Stimulated activated CD4-positive, alpha-beta T cell treated with anti-CD3 and anti-CD28 coated beads, Interleukin-1b, Interleukin-23, amount 100 ng/mL, for 24 hours (primary cell): ENCODE data around the gene PCDHGB4.
"Not testable (repeated sequence)": the region's sequence is repeated elsewhere in the genome, so short reads cannot be mapped to it uniquely, and the experiment has no call there.

Experiments used
- DNase-seq, 4 experiments: peaks; one replicate each; pipeline ENCODE4 v3.0.0-alpha.2; 2020; ENCODE audit warnings: low read depth in 4 of 4, low spot score in 1 of 4

PCDHGB4 gene

GRCh38 chr5:141387557-141388311 is at the start of gene PCDHGB4:
TSS of gene PCDHGB4 (plus strand) at chr5:141387698. CDS start at chr5:141387885, 187 bp downstream.
- not testable (repeated sequence) for DNase-seq

DNA sequence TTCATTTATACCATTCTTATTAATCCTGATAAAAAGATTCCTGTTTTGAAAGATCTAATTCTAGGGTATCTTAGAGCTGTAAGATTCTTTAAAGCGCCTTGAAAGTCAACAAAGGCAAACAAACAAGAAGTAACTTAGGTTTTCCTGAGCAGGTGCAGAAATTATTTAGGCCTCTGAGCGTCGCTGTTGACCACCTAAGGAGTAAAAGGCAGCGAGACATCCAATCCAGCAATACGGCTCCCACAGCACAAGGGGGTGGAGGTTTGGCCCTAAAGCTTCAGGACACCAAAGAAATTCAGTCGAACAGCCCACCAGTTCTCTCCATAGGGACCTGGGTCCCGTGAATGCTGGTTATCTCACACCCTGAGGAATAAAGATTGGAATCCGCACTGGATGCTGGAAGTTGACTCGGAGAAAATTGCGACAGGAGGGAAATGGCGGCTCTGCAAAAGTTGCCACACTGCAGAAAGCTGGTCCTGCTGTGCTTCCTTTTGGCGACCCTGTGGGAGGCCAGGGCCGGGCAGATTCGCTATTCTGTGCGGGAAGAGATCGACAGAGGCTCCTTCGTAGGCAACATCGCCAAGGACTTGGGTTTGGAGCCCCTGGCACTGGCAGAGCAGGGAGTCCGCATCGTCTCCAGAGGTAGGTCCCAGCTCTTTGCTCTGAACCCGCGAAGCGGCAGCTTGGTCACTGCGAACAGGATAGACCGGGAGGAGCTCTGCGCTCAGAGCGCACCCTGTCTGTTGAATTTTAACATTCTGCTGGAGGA is 48.8 kb upstream of the PCDHGB4 start, which contains the start of gene PCDHGA2:
PCDHGA2 (plus strand) TSS at position 223 of the 769 bp plus-strand sequence.
- no peak for DNase-seq

GRCh38 chr5:141340781-141341354 is 46.6 kb upstream of the PCDHGB4 start:
- DNase-seq, result not testable (repeated sequence)

- no peak for DNase-seq
These were observed 44.7 kb upstream of the PCDHGB4 start for GRCh38 chr5:141342773-141343172.

DNA sequence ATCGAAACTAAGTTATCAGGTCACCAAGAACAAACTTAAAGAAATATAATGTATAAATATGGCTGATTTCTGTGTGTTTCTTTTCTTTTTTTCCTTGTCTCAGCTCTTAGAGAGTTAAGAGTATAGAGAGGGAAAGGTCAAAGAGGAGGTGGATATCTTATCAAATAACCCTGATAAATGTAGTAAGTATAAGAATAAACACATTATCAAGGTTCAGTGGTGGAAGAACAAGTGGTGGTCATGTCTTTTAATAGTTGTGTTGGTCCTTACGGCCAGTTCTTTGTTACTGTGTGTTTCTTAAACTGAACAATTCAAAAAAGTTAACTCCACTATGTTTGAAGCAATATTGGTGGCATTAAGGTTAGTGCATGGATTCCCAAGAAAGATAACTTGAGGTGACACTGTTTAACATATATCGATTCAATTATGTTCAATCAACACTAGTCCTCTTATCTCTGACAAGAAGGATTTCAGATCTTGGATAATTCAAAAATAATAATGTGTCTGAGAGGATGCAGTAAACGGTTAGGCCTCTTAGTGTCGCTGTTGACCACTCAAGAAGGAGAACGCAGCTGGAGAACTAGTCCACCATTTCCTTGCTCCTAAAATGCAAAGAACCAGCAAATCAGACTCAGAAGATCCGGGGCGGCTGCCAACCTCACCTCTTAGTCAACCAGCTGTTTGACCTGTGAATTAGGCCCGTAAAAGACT is 44.1 kb upstream of the PCDHGB4 start, which contains the start of gene PCDHGA3:
PCDHGA3 (plus strand) TSS at position 588 of the 711 bp plus-strand sequence. CDS start 205 bp downstream, outside the sequence.
- DNase-seq, result no peak

DNA sequence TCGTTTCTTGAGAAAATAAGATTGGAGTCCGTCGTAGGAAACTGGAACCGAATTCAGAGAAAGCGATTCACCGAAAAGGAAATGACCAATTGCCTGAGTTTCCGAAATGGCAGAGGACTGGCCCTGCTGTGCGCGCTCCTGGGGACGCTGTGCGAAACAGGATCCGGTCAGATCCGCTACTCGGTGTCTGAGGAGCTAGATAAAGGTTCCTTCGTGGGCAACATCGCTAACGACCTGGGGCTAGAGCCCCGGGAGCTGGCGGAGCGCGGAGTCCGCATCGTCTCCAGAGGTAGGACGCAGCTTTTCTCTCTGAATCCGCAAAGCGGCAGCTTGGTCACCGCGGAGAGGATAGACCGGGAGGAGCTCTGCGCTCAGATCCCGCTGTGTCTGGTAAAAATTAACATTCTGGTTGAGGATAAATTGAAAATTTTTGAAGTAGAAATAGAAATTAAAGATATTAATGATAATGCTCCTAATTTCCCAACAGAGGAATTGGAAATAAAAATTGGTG is 43.5 kb upstream of the PCDHGB4 start:
- DNase-seq, result no peak

- no peak for DNase-seq
These were observed 42.2 kb upstream of the PCDHGB4 start for GRCh38 chr5:141345327-141345726.

DNA sequence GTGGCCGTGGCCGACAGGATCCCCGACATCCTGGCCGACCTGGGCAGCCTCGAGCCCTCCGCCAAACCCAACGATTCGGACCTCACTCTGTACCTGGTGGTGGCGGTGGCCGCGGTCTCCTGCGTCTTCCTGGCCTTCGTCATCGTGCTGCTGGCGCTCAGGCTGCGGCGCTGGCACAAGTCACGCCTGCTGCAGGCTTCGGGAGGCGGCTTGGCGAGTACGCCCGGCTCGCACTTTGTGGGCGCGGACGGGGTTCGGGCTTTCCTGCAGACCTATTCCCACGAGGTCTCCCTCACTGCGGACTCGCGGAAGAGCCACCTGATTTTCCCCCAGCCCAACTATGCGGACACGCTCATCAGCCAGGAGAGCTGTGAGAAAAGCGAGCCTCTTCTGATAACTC is 41.5 kb upstream of the PCDHGB4 start:
- DNase-seq, result not testable (repeated sequence)

- DNase-seq, result no peak
These were observed 37.4 kb upstream of the PCDHGB4 start, which contains the start of gene PCDHGB1 for GRCh38 chr5:141349917-141350619. TSS of gene PCDHGB1 (plus strand) at chr5:141350099. CDS start at chr5:141350261, 162 bp downstream.

- DNase-seq, result no peak
These were observed 35.9 kb upstream of the PCDHGB4 start for GRCh38 chr5:141351591-141351990.

- no peak for DNase-seq
These were observed 32.5 kb upstream of the PCDHGB4 start, which contains the start of gene PCDHGA4 for GRCh38 chr5:141354900-141355469. TSS of gene PCDHGA4 (plus strand) at chr5:141355021. CDS start at chr5:141355108, 87 bp downstream.

DNA sequence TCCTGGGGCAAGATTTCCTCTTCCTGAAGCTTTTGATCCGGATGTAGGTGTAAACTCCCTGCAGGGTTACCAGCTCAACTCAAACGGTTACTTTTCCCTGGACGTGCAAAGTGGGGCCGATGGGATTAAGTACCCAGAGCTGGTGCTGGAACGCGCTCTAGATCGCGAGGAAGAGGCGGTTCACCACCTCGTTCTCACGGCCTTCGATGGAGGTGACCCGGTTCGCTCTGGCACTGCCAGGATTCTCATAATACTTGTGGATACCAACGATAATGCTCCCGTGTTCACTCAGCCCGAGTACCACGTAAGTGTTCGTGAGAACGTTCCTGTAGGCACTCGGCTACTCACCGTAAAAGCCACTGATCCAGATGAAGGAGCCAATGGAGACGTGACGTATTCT is 31.9 kb upstream of the PCDHGB4 start:
- DNase-seq, result no peak

DNA sequence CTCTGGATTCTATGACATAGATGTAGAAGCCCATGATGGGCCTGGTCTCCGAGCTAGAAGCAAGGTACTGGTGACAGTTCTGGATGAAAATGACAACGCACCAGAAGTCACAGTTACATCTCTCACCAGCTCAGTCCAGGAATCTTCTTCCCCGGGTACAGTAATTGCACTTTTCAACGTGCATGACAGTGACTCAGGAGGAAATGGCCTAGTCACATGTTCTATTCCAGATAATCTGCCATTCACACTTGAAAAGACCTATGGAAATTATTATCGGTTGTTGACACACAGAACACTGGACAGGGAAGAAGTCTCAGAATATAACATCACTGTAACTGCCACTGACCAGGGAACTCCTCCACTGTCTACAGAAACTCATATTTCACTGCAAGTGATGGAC is 31.4 kb upstream of the PCDHGB4 start:
- DNase-seq, result no peak

- DNase-seq, result no peak
These were observed 30.5 kb upstream of the PCDHGB4 start for GRCh38 chr5:141356950-141357349.

DNA sequence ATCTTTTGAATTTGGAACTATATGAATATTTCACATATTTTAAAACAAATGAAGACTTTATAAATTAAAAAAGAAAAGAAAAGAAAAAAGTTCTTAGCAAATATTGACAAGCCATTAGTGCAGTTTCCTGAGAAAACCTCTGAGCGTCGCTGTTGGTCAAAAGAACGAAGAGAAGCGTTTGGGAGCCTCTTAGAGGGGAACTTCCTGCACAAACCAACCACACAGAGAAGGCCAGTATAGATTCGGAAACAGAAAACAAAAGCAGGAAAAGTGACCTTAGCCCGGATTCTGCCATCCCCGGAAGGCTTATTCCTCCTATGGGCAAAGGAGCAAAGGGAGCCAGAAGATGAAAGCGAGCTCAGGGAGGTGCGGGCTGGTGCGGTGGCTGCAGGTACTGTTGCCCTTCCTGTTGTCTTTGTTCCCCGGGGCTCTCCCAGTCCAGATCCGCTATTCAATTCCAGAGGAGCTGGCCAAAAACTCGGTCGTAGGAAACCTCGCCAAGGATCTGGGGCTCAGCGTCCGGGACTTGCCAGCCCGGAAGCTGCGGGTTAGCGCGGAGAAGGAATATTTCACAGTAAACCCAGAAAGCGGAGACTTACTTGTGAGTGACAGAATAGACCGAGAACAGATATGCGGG is 27.6 kb upstream of the PCDHGB4 start, which contains the start of gene PCDHGB2:
PCDHGB2 (plus strand) TSS at position 205 of the 637 bp plus-strand sequence; CDS start at position 347, 142 bp downstream.
- DNase-seq, result no peak

- no peak for DNase-seq
These were observed 26.8 kb upstream of the PCDHGB4 start for GRCh38 chr5:141360685-141361084.

DNA sequence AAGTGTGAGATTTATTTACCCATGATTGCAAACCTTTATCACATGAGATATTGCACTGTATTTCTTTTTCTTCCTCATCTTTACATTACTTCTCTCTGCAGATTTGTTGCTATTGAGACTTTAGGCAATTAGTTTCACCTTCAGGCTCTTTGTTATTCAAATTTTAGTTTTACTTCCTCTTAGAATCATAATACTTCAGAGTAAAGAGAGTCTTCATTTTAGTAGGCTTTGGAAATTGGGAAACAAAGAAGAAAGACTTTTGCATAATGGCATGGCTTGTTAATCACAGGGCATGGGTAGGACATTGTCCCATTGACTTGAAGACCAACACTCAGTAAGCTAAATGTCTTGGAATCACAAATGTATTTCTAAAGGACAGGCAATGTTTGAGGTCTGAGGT is 24.8 kb upstream of the PCDHGB4 start:
- no peak for DNase-seq

- no peak for DNase-seq
These were observed 23.4 kb upstream of the PCDHGB4 start, which contains the start of gene PCDHGA5 for GRCh38 chr5:141363952-141364660. TSS of gene PCDHGA5 (plus strand) at chr5:141364162. CDS start at chr5:141364331, 169 bp downstream.
